NT2/D1 (cell line): ENCODE measurements around the gene SPRTN.

Experiments used
- DNase-seq: peaks from one replicate; pipeline ENCODE4 v3.0.0-alpha.2; 2011; ENCODE audit warnings: low read depth, low spot score
- H3K27me3 ChIP-seq: 2 replicates; pipeline ENCODE4 v1.6.0; 2011; ENCODE audit warnings: mild to moderate bottlenecking; ENCODE audit not compliant: insufficient read length, insufficient read depth
- H3K36me3 ChIP-seq: 2 replicates; pipeline ENCODE4 v1.6.1; 2011; ENCODE audit warnings: mild to moderate bottlenecking, low read length, mixed read lengths; ENCODE audit not compliant: insufficient read depth, insufficient read length
- H3K4me1 ChIP-seq: 2 replicates; pipeline ENCODE4 v1.5.1; 2011; ENCODE audit not compliant: insufficient read depth, insufficient read length
- H3K4me3 ChIP-seq: 2 replicates; pipeline ENCODE4 v1.5.1; 2011; ENCODE audit warnings: low read depth; ENCODE audit not compliant: insufficient read length
- H3K9ac ChIP-seq: 2 replicates; pipeline ENCODE4 v1.6.0; 2011; ENCODE audit warnings: low read depth; ENCODE audit not compliant: insufficient read length
- H3K9me3 ChIP-seq: 2 replicates; pipeline ENCODE4 v1.5.1; 2011; ENCODE audit warnings: mild to moderate bottlenecking, low read length; ENCODE audit not compliant: insufficient read depth
- SUZ12 ChIP-seq: IDR thresholded peaks from 2 replicates; pipeline ENCODE4 v1.6.1; 2011; ENCODE audit not compliant: insufficient read length, insufficient read depth; ENCODE audit errors: extremely low read depth
- YY1 ChIP-seq: IDR thresholded peaks from 2 replicates; pipeline ENCODE4 v1.6.1; 2011; ENCODE audit not compliant: insufficient read length, insufficient read depth
- ZNF274 ChIP-seq: IDR thresholded peaks from 2 replicates; pipeline ENCODE4 v1.6.1; 2011; ENCODE audit warnings: mild to moderate bottlenecking, low read depth, low read length

Gene SPRTN, protein sequence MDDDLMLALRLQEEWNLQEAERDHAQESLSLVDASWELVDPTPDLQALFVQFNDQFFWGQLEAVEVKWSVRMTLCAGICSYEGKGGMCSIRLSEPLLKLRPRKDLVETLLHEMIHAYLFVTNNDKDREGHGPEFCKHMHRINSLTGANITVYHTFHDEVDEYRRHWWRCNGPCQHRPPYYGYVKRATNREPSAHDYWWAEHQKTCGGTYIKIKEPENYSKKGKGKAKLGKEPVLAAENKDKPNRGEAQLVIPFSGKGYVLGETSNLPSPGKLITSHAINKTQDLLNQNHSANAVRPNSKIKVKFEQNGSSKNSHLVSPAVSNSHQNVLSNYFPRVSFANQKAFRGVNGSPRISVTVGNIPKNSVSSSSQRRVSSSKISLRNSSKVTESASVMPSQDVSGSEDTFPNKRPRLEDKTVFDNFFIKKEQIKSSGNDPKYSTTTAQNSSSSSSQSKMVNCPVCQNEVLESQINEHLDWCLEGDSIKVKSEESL

GRCh38 chr1:231338270-231339128 lies at the start of gene SPRTN:
SPRTN (plus strand) TSS chr1:231338293; CDS start chr1:231338384, 91 bp downstream.
- Histone ChIP-seq H3K9me3 (no peaks in the 10 kb centered on the region), H3K4me3 (peak within 1 kb of the TSS; percentile 94), H3K36me3 (peaks cover 64% of the 10 kb centered on the region), H3K4me1 (peaks cover 5% of the 10 kb centered on the region), H3K9ac (peak within 1 kb of the TSS; percentile 97), H3K27me3 (no peaks in the 10 kb centered on the region)
- TF ChIP-seq YY1: no peak
- TF ChIP-seq ZNF274: no peak
- no peak for TF ChIP-seq SUZ12
- DNase-seq: no peak

GRCh38 chr1:231295938-231296337 lies 42.2 kb upstream of the SPRTN start:
- Histone ChIP-seq H3K4me3 (no peak overlapping the region), H3K27me3 (peaks cover 2% of the 10 kb centered on the region), H3K4me1 (no peaks in the 10 kb centered on the region), H3K9me3 (no peaks in the 10 kb centered on the region), H3K36me3 (no peaks in the 10 kb centered on the region), H3K9ac (no peak overlapping the region)
- DNase-seq: no peak
- TF ChIP-seq ZNF274 (no peak), SUZ12 (no peak), YY1 (no peak)

DNA sequence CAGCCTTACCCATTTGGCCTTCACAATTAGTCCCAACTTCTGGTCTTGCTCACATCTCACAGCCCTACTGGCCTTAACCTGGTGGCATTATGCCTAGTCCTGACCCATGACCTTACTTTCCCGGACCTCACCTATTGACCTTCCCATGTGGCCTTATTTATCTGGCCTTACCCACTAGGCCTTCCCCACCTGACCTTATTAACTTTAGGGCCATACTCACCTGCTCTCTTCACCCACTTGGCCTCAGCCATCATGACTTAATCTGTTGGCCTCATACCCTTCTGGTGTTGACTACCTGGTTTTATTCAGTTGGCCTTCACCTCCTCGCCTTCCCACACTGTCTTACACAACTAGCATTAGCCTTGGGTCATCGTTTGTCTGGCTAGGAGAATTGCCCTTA lies 36.1 kb upstream of the SPRTN start:
- TF ChIP-seq ZNF274 (no peak), YY1 (no peak), SUZ12 (no peak)
- H3K36me3 ChIP-seq: no peaks in the 10 kb centered on the region
- no peaks in the 10 kb centered on the region for H3K4me1 ChIP-seq
- no peaks in the 10 kb centered on the region for H3K9me3 ChIP-seq
- H3K9ac ChIP-seq: no peak overlapping the region
- H3K27me3 ChIP-seq: no peaks in the 10 kb centered on the region
- no peak overlapping the region for H3K4me3 ChIP-seq
- DNase-seq: no peak

- H3K9ac ChIP-seq: no peak overlapping the region
- no peaks in the 10 kb centered on the region for H3K9me3 ChIP-seq
- no peak for TF ChIP-seq SUZ12
- no peak for TF ChIP-seq YY1
- no peak for TF ChIP-seq ZNF274
- no peaks in the 10 kb centered on the region for H3K27me3 ChIP-seq
- H3K4me3 ChIP-seq: no peak overlapping the region
- no peak for DNase-seq
- no peaks in the 10 kb centered on the region for H3K4me1 ChIP-seq
- no peaks in the 10 kb centered on the region for H3K36me3 ChIP-seq
Measured at GRCh38 chr1:231310391-231310934, 27.6 kb upstream of the SPRTN start.

DNA sequence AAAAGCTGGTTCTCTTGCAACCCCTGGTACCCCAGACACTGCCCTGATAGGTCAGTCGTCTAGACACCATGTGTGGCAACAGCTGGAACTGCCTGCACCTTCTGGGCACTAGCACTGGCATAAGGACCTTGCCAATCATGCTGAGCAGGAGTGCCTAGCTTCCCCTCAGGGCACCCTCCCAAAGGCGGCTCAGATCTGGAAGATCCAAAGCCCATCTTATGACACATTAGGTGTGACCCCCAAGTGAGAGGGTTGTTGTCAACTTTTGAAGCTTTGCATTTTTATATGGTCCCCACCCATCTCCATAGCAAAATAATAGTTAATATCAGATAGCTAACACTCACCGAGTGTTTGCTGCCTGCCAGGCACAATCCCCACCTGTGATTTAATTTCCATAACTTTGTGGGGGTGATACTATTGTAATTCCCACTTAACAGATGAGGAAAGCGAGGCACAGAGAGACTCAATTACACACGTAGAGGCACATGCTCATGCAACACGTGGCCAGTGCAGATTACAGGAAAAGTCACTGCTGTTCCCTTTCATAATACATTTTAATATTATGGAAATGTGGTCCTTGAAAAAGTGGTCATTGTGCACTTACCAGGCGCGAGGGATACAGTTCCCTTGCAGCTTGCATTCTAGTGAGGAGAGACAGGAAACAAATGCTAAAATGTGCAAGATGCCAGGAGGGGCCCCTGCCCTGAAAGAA lies 26.2 kb upstream of the SPRTN start:
- H3K4me3 ChIP-seq: no peak overlapping the region
- H3K9me3 ChIP-seq: no peaks in the 10 kb centered on the region
- no peaks in the 10 kb centered on the region for H3K36me3 ChIP-seq
- no peak overlapping the region for H3K9ac ChIP-seq
- H3K27me3 ChIP-seq: no peaks in the 10 kb centered on the region
- H3K4me1 ChIP-seq: no peaks in the 10 kb centered on the region
- no peak for TF ChIP-seq ZNF274
- no peak for TF ChIP-seq SUZ12
- TF ChIP-seq YY1: no peak
- DNase-seq: no peak

- no peak for DNase-seq
- no peak overlapping the region for H3K4me3 ChIP-seq
- H3K9ac ChIP-seq: no peak overlapping the region
- no peaks in the 10 kb centered on the region for H3K4me1 ChIP-seq
- no peaks in the 10 kb centered on the region for H3K27me3 ChIP-seq
- no peaks in the 10 kb centered on the region for H3K36me3 ChIP-seq
- no peaks in the 10 kb centered on the region; the same call in 1 of the 2 replicates for H3K9me3 ChIP-seq
- TF ChIP-seq SUZ12 (no peak), ZNF274 (no peak), YY1 (no peak)
Measured at GRCh38 chr1:231312432-231312788, 25.7 kb upstream of the SPRTN start.
